GM19372 (cell line): ENCODE measurements around the gene TPCN1.

Experiments
- ATAC-seq: cut with Tn5 transposase; IDR thresholded peaks from one replicate; pipeline ENCODE4 v1.9.1; 2021; ENCODE audit warnings: mild to moderate bottlenecking, low read depth, moderate library complexity; ENCODE audit not compliant: unreplicated experiment

TPCN1 gene

DNA sequence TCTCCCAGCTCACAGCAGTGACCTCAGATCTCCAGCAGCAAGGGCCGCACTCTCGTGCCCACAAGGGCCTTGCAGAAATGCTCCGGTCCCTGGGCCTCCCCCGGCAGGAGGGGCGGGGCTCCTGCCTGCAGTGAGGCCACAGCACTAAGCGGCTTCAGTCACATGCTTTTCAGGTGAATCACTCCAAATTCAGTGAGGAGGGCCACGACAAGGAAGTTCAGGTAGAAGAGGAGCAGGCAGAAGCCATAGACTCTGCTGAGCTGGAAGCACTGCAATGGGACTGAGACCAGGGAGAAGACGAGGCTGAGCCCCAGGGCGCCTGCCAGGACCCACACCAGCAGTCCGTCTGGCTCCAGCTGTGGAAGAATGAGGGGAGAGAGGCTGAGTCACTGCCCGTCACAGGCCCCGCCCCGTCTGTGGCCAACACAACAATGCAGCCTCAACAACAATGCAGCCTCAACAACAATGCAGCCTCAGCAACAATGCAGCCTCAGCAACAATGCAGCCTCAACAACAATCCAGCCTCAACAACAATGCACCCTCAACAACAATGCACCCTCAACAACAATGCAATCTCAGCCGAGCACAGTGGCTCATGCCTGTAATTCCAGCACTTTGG, 78.5 kb downstream of the TPCN1 start:
- ATAC-seq, result no peak

DNA sequence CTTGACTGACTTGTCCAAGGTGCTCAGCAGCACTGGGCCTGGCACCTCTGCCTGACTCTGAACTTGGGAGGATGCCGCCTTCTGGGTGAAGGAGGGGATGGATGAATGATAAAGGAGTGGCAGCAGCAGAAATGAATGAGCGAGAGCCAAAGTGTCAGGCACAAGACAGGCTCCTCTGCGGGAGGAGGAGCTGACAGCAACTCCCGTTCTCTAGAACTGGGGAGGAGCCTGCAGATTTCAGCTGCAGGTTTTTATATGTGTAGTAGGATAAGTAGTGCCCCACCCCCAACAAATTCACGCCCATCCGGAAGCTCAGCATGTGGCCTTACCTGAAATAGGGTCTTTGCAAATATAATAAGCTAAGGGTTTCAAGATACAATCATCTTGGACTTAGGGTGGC, 80.5 kb downstream of the TPCN1 start:
- no peak for ATAC-seq

DNA sequence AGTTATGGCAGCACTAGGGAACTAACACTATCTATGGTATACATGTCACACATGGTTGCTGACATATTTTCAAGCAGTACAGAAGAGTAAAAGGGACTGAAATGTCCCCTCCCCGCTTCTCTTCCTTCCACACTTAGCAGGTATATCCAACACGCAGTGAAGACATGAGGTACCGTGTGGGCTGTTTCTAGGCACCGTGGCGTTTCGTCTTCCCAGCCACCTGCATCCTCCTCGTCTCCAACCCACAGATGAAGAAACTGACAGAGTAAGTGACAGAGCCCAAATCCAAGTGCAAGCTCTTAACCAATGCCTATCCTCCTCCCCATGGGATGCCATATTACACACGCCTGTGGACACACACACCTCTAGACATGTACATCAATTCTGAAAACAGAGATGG, 81.2 kb downstream of the TPCN1 start:
- ATAC-seq, result no peak

DNA sequence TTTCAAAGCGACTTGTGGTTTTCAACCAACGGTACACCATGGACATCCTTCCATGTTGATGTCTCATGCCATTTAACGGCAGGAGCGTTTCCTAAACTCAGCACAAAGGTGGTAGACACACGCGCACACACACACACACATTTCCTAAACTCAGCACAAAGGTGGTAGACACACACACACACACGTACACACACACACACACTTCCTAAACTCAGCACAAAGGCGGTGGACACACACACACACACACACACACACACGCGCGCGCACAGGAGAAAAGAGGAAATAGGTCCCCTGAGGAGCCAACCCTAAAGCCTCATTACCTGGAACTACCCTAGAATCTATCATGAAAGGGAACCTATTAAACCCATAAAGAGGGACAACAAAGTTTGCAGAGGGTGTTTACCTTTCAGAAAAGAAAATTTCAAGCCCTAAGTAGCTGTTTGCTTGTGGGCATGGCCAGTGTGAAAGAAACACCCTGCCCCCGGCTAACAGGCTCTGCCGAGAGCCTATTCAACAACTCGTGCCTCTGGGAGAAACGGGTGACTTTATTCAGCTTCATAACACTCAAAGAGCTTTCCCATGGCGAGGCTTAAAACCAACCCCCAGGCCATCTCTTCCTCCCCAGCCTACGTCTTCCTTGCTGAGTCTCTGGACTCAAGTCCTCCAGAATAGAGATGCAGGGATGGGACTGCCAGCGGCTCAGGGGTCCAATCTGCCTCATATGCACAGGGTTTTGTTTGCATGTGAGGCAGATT, 81.8 kb downstream of the TPCN1 start:
- ATAC-seq, result no peak

DNA sequence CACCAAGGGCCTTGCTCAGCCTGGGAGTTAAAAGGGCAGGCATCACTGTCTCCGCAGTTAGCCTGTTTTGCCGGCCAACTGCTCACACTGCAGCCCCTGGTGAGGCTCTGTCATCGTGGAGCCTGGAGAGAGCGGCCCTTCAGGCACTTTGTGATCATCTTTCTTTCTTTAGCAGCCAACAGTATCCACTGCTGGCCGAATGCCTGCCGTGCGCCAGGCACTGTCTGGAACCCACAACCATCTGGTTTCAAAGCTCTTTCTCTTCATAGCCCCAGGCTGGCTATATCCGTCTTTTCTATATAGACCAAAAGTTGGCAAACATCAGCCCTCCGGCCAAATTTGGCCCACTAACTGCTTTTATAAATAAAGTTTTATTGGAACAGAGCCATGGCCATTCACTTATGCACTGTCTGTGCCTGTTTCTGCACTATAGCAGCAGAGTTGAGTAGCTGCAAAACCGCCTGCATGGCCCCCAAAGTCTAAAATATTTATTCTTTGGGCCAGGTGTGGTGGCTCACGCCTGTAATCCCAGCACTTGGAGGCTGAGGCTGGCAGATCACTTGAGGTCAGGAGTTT, 84.1 kb downstream of the TPCN1 start:
- ATAC-seq, result no peak

DNA sequence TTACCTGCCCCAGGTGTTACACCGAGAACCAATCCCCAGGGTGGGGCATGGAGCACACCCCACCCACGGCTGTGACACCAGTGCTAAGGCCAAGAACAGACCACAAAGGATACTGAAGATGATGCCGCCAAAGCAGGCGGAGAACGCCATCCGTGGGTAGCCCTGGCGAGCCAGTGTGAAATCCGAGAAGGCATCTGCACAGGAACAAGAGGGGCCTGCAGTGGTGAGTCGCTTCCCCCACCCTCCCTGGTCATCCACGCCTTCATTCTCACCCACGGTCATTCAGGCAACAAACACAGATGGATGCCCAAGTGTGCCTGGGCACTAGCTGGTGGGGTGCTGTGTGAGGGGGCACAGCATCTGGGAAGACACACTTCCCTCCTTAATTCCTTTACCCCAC, 85.1 kb downstream of the TPCN1 start:
- ATAC-seq, result no peak

DNA sequence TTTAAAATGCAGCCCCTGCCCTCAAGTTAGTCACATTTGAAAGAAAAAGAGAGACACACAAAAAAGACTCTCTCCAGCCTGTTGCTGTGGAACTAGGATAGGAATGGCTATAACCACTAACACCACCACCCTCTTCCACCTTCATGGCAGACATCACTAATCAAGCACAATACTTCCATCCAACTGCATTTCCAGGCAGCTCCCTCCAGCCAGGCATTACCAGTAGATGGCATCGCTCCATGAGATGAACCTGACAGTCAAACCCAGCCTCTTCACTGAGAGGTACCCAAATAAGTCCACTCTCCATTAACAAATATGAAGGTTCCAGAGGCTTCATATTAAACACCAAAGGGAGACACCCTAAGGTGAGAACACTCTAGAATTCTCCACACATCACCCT, 89.2 kb downstream of the TPCN1 start:
- ATAC-seq, result no peak

DNA sequence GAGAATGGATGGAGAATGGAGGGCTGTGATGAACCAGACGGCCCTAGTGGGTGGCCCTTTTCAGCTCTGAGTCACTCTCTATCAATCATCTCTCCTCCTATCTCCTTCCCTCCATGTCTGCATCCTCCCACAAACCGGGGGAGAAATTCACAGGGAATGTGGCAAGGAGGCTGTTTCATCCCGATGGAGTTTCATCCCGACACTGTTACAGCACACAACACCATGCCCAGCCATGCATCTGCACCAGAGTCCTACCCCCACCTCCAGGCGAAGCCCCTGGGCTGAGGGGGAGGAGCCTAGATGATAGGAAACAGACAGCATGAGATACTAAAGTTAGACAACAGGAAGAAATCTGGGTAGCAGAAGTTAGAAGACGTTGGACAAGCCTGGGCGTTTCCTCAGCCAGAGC, 92.9 kb downstream of the TPCN1 start:
- no peak for ATAC-seq

DNA sequence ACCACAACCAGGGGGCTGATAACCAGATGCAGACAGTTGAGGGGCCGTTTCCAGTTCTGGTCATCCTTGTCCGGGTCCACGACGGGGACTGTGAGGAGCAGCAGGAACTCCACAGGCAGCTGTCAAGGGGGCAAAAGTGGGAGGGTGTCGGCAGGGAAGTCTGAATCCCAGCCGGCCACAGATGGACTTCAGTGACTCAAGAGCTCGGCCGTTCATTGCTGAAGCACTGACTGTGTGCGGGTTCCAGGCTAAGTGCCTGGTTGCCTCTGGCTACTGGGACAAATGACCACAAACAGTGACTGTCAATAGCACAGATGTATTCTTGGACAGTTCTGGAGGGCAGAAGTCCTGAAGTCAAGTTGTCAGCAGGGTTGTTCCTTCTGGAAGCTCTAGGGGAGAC, 94.1 kb downstream of the TPCN1 start:
- no peak for ATAC-seq

DNA sequence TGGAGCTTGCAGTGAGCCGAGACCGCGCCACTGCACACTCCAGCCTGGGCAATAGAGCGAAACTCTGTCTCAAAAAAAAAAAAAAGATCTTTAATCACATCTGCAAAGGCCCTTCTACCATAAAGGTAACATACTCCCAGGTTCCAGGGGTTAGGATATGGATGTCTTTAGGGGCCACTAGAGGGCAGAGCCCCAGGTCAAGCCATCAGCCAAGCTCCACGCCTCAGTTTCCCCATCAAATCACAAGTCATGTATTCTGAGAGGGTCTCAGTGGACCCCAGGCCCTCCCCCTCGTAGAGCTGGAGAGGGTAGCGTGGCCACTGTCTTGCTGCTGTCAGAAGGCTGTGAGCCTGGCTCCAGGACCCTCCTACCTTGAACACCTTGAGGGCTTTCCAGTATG, 94.9 kb downstream of the TPCN1 start:
- ATAC-seq, result no peak

DNA sequence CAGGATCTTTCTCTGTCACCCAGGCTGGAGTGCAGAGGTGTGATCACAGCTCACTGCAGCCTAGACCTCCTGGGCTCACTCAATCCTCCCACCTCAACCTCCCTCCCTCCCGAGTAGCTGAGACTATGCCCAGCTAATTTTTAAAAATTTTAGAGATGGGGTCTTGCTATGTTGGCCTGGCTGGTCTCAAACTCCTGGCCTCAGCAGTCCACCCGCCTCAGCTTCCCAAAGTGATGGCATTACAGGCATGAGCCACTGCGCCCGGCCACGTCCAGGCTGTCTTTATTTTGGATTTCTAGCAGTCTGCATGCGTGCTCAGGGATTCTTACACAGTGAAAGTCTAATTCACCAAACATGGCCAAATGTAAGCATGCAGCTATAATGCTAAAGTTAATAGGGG, 95.9 kb downstream of the TPCN1 start:
- ATAC-seq, result no peak

DNA sequence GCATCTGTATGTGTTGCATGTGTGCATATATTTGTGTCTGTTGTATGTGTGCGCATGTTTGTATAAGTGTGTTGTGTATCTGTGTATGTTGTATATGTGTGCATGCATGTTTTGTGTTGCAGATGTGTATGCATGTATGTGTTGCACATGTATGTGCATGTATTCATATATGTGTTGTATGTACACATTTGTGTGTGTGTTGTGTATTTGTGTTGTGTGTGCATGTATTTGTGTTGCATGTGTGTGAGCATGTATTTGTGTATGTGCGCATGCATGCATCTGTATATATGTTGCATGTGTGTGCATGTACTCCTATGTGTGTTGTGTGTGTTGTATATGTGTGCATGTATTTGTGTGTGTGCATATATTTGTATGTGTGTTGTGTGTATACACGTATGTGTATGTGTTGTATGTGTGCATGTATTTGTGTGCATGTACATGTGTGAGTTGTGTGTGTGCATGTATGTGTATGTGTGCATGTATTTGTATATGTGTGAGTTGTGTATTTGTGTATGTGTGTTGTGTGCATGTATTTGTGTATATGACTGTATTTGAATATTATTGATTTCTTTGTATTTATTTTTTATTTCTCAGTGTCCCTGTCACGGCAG, 96.9 kb downstream of the TPCN1 start:
- ATAC-seq, result no peak

DNA sequence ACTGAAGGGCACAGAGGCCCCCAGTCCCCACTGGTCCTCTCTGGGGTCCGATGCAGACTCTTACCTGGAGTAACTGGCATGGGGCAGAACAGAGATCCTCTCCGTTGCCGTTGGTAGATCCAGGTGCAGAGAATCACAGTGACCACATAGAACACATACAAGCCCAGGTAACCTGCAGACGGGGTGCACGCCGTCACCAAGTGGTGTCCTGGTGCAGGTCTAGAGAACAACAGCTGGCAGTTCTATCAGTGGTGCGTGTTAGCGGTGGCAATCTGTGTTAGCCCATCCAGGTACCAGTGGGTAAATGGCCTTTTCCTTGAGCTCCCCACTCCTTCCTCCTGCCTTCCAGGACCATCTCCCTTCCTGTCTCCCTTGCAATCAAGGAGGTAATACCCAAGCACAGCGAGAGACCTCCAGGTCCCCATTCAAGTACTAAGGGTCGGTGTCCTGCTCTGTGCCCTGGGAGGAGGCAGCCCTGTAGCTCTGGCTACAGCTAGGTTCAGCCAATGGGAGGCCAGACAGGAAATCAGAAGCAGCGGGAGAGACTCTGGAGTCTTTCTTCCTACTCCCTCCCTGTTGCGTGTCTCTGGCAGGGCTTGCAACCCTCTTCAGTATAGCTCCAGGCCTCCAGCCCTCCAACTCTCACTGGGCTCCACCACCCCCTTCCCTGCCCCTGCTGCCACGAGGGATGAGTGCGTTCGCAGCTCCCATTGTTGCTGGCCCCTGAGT, 97.8 kb downstream of the TPCN1 start:
- ATAC-seq, result no peak

DNA sequence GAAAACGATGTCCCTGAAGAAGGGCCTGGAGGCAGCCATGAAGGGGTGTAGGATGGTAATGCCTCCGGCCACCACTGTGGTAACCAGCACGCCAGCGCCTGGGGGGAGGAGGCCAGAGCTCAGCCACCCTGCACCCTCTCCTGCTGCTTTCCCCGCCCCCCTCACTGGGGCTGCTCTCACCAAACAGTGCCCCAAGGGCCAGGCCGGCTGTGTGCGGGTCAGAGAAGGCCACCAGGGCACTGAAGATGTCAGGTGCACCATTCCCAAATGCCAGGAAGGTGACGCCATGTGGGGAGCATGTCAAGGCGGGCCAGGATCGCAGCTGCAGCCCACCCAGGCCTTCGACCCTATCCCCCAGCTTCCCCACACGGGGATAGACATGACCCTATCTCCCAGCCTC, 99.1 kb downstream of the TPCN1 start:
- no peak for ATAC-seq

DNA sequence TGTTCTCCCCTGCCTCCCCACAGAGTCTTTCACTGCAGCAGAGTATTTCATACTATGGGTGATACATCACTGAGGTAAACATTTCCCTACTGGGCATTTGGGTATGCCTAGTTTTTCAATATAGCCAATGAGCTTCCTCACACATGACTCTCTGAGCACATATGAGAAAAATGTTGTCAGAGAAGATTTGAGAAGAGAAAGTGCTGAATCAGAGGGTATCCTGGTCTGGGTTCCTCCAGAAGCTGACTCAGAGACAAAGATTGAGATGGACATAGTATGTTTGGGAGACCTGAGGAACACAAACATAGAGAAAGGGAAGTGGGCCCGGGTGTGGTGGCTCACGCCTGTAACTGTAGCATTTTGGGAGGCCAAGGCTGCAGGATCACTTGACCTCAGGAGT, 101.1 kb downstream of the TPCN1 start:
- ATAC-seq, result no peak

DNA sequence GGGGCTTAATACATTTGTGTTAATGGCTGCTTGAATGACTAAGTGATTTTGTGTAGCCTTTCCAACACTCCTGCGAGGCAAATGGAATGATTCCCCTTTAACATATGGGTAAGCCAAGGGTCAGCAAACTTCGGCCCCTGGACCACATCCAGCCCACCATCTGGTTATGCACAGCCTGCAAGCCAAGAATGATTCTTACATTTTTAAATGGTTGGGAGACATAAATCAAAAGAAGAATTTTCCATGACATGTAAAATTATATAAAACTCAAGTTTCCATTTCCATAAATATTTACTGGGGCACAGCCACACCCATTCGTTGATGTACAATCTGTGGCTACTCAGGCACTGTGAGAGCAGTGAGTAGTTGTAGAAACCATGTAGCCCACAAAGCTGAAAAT, 104.7 kb downstream of the TPCN1 start:
- ATAC-seq, result no peak

DNA sequence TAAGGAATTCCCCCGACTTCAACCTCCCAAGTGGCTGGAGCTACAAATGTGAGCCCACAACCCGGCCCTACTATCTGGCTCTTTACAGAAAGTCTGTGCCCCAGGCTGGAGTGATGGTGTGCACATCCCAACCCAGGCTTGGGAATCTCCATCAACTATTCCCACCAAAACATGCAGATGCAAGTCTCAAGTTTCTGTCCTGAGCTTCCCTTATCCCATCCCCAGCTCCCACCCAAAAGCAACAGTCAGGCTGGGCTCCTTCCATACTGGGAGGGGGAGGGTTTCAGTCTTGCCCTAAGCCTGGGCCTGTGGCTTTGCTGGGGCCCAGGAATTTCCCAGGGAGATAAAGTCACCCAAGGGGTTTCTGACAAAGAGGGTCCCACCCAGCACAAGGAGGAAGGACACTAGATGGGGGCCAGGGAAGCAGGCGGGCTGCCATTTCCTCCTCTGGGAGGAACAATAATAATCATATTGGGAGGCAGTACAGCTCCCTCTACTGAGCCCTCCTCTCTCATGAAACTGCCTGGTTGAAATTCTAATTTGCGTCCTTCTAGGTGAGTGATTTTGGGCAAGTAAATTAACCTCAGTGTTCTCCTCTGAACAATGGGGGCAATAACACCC, 105.6 kb downstream of the TPCN1 start:
- ATAC-seq, result no peak

DNA sequence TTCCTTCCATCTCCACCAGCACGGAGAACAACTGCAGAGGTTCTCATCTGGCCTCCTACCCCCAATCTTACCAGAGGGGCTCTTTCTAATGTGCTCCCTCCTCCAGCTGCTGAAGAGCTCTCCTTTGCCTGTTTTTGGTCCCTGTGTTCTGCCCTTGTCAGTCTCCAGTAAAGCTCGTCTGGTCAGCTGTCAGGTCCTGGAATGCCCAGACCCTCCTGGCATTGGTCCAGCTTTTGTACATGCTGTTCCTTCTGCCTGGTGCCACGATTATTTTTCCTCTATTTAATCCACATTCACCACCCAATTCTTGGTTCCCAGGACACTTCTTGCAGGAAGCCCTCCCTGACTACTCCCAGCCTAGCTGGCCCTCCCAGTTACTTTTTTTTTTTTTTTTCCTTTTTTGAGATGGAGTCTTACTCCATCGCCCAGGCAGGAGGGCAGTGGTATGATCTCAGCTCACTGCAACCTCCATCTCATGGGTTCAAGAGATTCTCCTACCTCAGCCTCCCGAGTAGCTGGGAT, 107.2 kb downstream of the TPCN1 start:
- ATAC-seq, result no peak

DNA sequence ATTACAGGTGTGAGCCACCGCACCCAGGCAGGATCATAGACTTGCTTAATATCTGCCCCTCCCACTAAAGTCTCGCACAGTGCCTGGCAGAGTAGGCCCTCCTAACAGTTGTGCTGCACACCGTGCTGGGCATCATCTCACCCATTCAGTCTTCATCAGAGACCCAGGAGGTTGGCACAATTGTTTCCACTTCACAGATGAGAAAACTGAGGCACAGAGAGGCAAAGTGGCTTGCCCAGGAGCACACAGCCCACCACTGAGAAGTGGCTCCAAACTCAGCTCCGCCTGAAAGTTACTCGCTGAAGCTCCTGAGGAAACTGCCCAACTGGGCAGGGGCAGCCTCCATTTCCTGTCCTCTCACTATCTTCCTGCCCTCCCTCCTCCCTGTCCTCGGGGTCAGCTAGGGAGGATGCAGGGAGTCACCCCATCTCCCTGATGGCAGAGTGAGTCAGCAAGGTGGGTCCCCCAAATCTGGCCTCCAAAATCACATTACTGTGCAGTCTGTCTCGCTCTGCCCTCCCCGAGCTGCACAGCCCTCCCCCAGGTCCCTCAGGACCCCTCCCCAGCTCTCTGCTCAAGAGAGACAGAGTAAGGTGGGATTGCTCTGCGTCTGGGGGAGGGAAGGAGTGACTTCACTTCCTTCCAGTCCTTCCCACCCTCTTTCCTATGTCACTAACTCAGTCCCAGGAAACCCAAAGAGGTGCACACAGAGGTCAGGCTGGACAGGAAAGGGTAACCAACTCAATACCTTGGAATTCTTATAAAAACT, 107.9 kb downstream of the TPCN1 start:
- ATAC-seq, result no peak
